NCI-H2081 treated with DMSO at 0.1 percent for 48 hours (cell line): ENCODE data around the gene URGCP.

Experiments used
- DNase-seq: peaks from one replicate; lab custom pipeline; 2025; lab: John Stamatoyannopoulos, UW

The URGCP gene

GRCh38 chr7:43906331-43907010 is at the start of gene URGCP:
URGCP (minus strand) TSS chr7:43906596; CDS start chr7:43906575, 21 bp downstream.
- DNase-seq, result no peak

- DNase-seq, result no peak
Measured at GRCh38 chr7:43956027-43956426, 49.6 kb upstream of the URGCP start.

- no peak for DNase-seq
Measured at GRCh38 chr7:43954524-43955228, 48.3 kb upstream of the URGCP start.

- DNase-seq, result no peak
Measured at GRCh38 chr7:43953071-43953470, 46.7 kb upstream of the URGCP start.

- no peak for DNase-seq
Measured at GRCh38 chr7:43952028-43952427, 45.6 kb upstream of the URGCP start.

- DNase-seq, result no peak
Measured at GRCh38 chr7:43944286-43944685, 37.9 kb upstream of the URGCP start.

- no peak for DNase-seq
Measured at GRCh38 chr7:43943417-43944187, 37.2 kb upstream of the URGCP start.

GRCh38 chr7:43942997-43943396 is 36.6 kb upstream of the URGCP start:
- DNase-seq, result no peak

- DNase-seq, result no peak
Measured at GRCh38 chr7:43942250-43942649, 35.9 kb upstream of the URGCP start.

- DNase-seq, result no peak
Measured at GRCh38 chr7:43938892-43939482, 32.6 kb upstream of the URGCP start.

- no peak for DNase-seq
Measured at GRCh38 chr7:43937444-43937843, 31.0 kb upstream of the URGCP start.

GRCh38 chr7:43933902-43934560 is 27.6 kb upstream of the URGCP start:
- no peak for DNase-seq

GRCh38 chr7:43931346-43931745 is 24.9 kb upstream of the URGCP start:
- no peak for DNase-seq

GRCh38 chr7:43929529-43930457 is 23.4 kb upstream of the URGCP start:
- no peak for DNase-seq

- DNase-seq, result no peak
Measured at GRCh38 chr7:43927810-43928209, 21.4 kb upstream of the URGCP start.

GRCh38 chr7:43926798-43927123 is 20.4 kb upstream of the URGCP start:
- DNase-seq, result no peak

- DNase-seq, result peak; percentile 54
Measured at GRCh38 chr7:43925984-43926797, 19.8 kb upstream of the URGCP start, which contains the start of gene UBE2D4. UBE2D4 (plus strand) TSS chr7:43926436; CDS start chr7:43926533, 97 bp downstream.

- DNase-seq, result no peak
Measured at GRCh38 chr7:43922726-43923125, 16.3 kb upstream of the URGCP start.

GRCh38 chr7:43921423-43921822 is 15.0 kb upstream of the URGCP start:
- DNase-seq, result no peak

- DNase-seq, result no peak
Measured at GRCh38 chr7:43915907-43916306, 9.5 kb upstream of the URGCP start.
